GM06990 (cell line): ENCODE measurements around the gene RIMKLB.

Experiments used
- DNase-seq: peaks from one replicate; pipeline ENCODE4 v3.0.0-alpha.2; 2011; ENCODE audit not compliant: insufficient read length; ENCODE audit errors: extremely low read depth
- H3K27me3 ChIP-seq: replicated peaks from 2 replicates; pipeline ENCODE4 v1.6.0; 2011; ENCODE audit warnings: low read length; ENCODE audit not compliant: control insufficient read depth, insufficient read depth
- H3K36me3 ChIP-seq: 2 replicates; pipeline ENCODE4 v1.5.1; 2011; ENCODE audit warnings: low read length; ENCODE audit not compliant: control insufficient read depth, insufficient read depth
- H3K4me3 ChIP-seq: replicated peaks from 2 replicates; pipeline ENCODE4 v1.5.1; 2011; ENCODE audit warnings: low read depth, mild to moderate bottlenecking, control low read depth, low read length
- TF ChIP-seq, protein P1 (sequence below): IDR thresholded peaks from 2 replicates; pipeline ENCODE4 v1.5.1; 2011; ENCODE audit warnings: low read length, control low read depth, mild to moderate bottlenecking, inconsistent platforms; ENCODE audit not compliant: insufficient read depth, poor library complexity, severe bottlenecking

Gene RIMKLB, protein sequence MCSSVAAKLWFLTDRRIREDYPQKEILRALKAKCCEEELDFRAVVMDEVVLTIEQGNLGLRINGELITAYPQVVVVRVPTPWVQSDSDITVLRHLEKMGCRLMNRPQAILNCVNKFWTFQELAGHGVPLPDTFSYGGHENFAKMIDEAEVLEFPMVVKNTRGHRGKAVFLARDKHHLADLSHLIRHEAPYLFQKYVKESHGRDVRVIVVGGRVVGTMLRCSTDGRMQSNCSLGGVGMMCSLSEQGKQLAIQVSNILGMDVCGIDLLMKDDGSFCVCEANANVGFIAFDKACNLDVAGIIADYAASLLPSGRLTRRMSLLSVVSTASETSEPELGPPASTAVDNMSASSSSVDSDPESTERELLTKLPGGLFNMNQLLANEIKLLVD

DNA sequence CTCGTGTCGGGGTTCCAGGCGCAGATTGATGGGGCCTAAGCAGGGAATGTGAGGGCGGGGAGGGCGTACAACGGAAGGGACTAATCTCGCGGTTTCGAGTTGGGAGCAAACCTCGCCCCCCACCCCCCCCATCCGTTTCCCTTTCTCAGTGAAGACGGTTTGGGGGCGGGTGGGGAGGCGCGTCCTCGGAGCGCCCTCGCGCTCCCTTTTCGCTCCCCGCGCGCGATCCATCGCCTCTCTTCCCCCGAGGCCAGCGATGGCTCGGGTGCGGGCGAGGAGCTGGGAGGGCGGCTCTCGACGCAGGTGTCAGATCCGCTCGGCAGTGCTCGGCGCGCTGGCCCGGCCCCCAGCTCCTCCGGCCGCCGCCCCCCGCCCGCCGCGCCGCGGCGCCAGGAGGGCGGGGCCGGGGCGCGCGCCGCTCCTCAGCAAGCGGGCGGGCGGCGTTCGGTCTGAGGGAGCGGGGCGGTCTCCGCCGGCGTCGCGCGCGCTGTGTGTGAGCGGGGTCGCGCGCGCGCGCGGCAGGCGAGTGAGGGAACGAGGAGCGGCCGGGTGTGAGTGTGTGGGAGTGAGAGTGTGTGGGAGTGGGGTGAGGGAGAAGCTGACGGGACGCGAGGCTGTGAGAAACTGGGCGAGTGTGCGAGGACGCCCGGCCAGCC is at the start of gene RIMKLB:
Gene RIMKLB, plus strand, starts transcription at position 516 of the 656 bp plus-strand sequence. CDS start 15,876 bp downstream, outside the sequence.
- peak; percentile 81 for DNase-seq
- Histone ChIP-seq H3K27me3 (no peaks in the 10 kb centered on the region), H3K36me3 (no peaks in the 10 kb centered on the region), H3K4me3 (peak within 1 kb of the TSS; percentile 93)
- TF ChIP-seq, protein P1, sequence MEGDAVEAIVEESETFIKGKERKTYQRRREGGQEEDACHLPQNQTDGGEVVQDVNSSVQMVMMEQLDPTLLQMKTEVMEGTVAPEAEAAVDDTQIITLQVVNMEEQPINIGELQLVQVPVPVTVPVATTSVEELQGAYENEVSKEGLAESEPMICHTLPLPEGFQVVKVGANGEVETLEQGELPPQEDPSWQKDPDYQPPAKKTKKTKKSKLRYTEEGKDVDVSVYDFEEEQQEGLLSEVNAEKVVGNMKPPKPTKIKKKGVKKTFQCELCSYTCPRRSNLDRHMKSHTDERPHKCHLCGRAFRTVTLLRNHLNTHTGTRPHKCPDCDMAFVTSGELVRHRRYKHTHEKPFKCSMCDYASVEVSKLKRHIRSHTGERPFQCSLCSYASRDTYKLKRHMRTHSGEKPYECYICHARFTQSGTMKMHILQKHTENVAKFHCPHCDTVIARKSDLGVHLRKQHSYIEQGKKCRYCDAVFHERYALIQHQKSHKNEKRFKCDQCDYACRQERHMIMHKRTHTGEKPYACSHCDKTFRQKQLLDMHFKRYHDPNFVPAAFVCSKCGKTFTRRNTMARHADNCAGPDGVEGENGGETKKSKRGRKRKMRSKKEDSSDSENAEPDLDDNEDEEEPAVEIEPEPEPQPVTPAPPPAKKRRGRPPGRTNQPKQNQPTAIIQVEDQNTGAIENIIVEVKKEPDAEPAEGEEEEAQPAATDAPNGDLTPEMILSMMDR, result no peak

DNA sequence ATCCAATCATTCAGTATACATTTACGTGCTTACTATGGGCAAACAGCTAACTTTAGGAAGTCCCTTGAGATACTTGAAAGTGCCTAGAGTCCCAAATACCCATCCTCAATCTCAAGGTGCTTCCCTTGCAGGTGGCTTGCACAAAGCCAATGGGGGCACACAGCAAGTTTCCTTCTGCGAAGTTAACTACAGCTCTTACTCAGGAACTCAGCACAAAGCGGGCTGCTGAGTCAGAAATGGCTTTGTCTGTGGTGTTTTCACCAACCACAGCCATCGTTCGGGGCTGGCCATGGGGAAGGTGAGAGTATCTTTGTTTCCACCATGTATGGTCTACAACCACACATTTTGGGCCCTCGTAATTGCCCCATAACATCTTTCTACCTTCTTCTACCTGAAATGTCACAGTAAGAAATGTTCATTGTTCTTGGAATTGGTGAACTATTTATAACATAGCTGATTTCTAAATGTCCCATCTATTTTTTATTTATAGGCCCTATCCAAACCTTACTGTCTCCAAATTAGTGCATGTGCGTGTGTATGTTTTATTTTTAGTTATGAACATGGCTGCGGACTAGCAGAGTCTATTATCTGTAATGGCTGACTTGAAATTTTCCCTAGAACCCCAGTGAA is 49.1 kb upstream of the RIMKLB start:
- no peak overlapping the region for H3K4me3 ChIP-seq
- DNase-seq, result peak; percentile 76
- no peaks in the 10 kb centered on the region for H3K27me3 ChIP-seq
- TF ChIP-seq, protein P1, result no peak
- H3K36me3 ChIP-seq, result no peaks in the 10 kb centered on the region

DNA sequence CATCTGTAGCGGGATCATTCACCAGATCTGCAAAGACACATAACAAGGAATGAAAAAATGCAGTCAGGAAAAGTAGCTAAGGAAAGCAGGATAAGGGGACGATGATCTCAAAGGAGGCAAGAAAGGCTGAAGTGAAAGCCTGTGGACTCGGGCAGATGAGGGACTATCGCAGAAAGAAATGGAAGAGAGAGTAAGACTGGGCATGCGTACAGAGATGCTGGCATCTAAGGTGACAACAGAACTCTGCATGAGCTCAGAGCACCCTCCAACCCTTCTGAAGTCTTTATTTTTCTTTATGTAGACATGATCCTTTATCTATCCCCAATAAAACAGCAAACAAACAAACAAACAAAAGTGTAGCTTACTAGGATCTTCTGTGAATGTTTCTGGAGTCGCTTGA is 42.4 kb upstream of the RIMKLB start:
- TF ChIP-seq, protein P1, result no peak
- DNase-seq, result no peak
- Histone ChIP-seq H3K27me3 (no peaks in the 10 kb centered on the region), H3K36me3 (no peaks in the 10 kb centered on the region), H3K4me3 (no peak overlapping the region)

DNA sequence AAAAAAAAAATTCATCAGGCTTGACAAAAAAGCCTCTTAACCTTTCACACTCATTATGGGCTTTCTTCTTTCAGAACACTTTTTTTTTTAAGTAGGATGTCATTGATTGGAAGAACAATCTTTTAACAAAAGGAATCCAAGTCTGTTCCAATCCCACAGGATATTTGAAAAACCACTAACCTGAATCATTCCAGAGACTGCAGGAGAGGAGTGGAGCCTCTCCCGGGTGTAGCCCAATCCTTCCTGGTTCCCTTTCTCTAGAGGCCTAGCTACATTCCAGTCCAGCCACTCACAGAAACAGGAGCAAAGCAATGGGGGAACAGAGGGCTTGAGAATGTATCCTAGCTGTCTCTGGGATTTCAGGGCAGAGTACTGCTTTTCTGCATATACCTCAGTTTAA is 39.4 kb upstream of the RIMKLB start:
- Histone ChIP-seq H3K36me3 (no peaks in the 10 kb centered on the region), H3K27me3 (no peaks in the 10 kb centered on the region), H3K4me3 (no peak overlapping the region)
- no peak for DNase-seq
- TF ChIP-seq, protein P1, result no peak

DNA sequence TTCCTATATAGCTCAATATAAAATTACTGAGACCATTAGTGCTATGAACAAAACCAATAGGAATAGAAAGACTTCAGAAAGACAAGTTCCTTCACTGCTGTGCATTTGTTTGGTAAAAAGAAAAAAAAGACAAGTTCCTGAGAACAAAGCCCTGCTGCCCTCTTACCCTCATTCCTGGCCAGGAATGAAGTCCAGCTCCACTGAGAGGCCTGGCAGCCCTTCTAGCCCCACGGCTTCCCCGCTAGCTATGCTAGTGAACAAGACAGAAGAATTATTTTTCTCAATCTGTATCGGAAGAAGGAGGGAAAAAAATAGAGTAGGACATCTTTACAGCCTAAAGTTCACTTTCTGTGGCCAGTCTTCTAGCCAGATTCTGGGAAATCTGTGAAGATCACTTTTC is 36.8 kb upstream of the RIMKLB start:
- H3K36me3 ChIP-seq, result no peaks in the 10 kb centered on the region
- H3K4me3 ChIP-seq, result no peak overlapping the region
- H3K27me3 ChIP-seq, result no peaks in the 10 kb centered on the region
- no peak for DNase-seq
- TF ChIP-seq, protein P1, result no peak
